Kidney capillary endothelial cell (primary cell): ENCODE results near the gene PPP2R5B.

ENCODE experiments used
- DNase-seq: peaks from one replicate; pipeline ENCODE4 v3.0.0-alpha.2; 2018; ENCODE audit warnings: low spot score

PPP2R5B gene

DNA sequence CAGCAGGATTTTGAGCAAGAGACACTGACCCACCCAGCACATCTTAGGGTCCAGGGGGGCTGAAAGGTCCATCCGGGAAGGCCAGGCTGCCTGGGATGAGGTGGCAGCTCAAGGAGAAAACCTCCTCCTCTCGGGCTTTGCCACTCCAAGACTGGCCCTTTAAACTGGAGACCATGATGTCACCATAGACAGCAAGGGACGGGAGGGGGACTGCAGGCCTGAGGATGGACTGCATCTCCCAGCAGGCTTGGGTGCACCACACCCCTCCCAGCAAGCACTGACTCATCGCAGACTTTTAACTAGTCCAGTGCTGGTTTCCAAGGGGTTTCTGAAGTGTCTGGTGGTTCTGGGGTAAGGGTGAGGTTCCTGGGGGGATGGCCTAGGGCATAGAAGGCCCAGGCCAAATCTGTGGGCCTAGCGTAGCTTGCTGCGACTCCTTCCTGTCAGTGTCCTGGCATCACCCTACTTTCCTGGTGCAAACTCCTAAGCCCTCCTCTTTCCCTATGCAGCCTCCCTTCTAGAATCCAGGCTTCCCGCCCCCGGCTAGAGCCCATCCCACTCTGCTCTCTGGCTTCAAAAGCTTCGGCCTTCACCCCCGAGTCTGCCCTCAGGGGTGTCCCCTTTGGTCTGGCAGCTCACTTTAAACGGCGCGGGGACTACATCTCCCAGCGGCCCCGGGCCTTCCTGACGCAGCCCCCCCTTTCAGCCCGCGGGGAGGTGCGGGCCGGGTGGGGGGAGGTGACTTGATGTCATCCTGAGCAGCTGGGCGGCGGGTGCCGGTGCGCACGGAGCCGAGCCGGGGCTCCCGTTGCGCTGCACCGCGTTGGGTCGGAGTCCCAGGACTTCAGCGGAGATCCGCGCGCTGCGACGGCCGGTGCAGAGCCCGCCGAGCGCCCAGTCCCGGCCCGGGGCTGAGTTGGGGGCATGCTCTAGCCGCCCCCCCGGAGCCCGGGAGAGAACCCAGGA, at the start of gene PPP2R5B:
TSS of gene PPP2R5B (plus strand) at position 746 of the 966 bp plus-strand sequence. CDS start 1,046 bp downstream, outside the sequence.
- peak; percentile 92 for DNase-seq

DNA sequence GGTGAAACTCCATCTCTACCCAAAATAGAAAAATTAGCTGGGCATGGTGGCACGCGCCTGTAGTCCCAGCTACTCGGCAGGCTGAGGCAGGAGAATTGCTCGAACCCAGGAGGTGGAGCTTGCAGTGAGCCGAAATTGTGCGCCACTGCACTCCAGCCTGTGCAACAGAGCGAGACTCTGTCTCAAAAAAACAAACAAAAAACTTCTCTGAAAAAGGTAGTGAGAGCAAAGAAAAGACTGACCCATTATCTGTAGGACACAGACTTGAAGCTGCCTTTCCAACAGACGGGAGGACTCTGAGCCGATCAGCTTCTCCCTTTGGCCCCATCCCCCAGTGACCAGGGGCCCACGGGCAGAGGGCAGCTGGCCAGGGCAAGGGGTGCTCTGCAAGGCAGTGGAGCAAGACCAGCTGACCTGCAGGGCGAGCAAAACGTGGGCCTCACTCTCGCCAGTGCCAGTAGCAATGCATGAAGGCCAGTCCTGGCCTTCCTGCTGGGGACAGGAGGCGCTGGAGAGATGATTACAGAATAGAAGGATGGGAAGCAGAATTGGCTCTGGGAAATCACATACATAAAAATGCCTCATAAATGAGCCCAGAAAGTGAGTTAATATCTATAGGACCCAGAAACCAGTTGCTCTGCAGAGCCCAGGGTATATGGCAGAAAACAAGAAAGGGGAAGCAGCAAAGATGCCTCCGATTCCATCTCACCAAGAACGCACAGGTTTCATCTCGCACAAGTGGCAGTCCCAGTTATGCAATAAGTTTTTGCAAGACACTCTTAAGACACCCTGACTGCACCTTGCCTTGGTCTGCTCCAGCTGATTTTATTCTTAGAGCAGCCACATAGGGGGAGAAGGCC, 48.9 kb upstream of the PPP2R5B start:
- DNase-seq, result no peak

DNA sequence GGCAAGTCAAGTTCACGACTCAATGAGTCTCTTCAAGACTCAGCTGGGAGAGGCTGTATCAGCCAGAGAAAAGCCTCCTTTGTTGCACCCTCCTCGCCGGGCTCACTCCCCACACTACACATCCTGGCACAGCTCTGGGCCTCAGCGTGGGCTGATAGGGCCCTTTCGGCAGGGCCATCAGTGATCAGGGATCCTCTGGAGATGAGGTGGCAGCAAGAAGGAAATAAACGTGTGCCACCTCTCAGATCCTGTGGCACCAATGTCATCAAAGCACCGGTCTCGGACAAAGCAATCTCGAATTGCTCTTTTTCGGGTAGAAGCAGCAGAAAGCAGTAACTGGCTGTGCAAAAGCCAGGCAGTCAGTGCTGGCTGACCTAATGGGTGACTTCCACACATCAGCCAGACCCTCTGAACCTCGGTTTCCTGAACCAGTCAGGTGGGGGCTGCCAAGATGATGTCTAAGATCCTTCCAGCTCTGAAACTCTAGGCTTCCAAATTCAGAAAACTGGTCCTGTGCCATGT, 48.2 kb upstream of the PPP2R5B start:
- no peak for DNase-seq

DNA sequence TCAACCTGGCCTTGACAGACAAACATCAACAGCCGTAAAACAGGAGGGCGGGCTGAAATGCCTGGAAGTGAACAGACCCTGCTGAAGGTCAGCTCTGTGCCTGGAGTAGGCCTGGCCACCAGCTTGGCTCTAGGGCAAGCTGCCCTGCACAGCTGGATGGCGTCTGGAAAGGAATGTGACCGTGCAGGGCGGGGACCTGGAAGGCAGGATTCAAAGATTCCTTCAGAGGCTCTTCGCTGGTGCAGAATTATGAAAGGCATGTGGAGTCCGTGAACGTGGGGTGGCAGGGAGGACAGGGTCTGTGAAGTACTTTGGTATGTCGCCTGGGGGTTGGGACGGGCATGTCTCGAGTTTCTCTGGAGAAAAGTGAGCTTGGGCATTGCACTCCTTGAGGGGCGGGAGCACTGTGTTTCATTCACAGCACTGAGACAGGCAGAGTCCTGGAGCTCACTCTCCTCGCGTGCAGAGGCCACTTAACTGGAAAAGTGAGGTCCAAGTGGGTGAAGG, 47.6 kb upstream of the PPP2R5B start:
- DNase-seq, result no peak

DNA sequence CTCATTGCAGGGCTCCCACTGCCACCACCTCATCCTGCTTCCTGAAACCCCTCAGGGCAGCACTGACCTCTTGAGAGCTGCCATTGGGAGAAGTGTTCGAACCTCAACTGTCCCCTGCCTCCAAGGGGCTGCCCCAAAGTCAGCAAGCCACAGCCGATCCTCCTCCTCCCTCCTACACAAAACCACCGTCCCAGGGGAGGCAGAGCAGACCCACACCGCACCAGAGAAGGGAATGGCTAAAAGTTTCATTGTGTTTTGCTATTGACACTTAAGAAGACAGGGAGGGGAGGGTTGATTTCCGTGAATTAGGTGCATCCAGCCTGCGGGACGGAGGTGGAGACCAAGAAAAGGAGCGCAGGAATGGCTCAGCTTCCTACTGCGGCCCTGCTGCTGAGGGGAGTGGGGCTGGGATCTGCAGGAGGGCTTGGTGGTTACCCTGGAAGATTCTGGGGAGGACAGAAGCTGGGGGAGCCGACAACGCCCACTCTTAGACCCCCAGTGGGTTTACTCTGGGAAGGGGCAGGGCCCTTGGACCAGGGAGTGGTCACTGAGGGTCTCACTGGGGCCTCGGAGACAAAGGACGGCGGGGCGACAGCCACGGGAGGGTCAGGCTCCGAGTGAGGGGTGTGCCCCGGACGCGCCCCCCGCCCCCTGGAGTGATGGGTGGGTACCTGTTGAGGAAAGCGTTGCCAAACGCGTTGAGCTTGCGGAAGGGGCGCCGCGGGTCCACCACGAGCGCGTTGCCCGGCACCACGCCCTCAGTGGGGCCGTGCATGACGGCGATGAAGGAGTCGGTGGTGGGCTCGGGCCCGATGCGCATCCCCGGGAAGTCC, 46.9 kb upstream of the PPP2R5B start:
- DNase-seq, result no peak

DNA sequence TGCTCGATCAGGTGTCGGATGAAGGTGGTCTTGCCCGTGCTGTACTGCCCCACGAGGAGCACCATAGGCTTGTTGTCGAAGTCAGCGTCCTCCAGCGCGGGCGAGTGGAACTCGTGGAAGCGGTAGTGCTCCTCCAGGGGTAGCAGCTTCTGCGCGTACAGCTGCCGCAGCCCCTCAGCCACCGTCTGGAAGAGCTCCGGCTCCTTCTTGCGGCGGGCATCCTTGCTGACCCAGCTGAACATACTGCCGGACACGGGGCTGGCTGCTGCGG, 46.3 kb upstream of the PPP2R5B start:
- no peak for DNase-seq

DNA sequence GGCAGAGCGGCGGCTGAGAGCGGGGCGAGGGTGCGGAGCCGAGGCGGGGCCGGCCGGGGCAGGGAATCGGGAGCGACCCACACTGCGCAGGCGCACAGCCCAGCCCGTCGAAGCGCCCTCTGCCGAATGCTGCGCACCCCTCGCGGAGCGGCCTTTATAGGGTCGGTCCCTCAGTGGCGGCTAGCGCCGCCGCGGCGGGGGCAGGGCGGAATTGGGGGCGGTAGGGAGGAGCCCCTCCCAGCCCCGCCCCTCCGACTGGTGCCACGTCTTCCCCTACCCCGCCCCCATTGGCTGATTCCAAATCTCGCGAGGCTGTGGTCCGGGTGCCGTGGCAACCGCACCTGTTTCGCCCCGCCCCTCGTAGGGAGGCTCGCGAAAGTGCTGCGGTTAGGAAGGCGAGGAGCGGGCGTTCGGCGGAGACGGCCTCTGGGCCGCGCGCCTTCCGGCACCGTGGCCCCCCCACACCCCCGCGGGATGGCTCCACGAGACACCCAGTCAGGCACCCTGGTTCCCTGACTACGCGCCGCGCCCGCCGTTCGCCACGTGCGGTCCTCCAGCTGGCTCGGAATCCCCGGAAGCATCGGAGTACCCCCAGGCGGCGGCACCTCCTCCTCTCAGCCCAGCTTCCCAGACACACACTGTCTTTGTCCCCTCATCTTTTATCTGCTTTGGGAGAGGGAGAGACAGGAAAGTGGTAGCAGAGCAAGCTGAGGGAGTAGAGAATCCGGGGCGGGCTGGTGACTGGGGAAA, 45.8 kb upstream of the PPP2R5B start, which contains the start of gene EHD1:
TSS of gene EHD1 (minus strand) at position 128 of the 750 bp plus-strand sequence. CDS start 157 bp downstream, outside the sequence.
- peak; percentile 98 for DNase-seq

DNA sequence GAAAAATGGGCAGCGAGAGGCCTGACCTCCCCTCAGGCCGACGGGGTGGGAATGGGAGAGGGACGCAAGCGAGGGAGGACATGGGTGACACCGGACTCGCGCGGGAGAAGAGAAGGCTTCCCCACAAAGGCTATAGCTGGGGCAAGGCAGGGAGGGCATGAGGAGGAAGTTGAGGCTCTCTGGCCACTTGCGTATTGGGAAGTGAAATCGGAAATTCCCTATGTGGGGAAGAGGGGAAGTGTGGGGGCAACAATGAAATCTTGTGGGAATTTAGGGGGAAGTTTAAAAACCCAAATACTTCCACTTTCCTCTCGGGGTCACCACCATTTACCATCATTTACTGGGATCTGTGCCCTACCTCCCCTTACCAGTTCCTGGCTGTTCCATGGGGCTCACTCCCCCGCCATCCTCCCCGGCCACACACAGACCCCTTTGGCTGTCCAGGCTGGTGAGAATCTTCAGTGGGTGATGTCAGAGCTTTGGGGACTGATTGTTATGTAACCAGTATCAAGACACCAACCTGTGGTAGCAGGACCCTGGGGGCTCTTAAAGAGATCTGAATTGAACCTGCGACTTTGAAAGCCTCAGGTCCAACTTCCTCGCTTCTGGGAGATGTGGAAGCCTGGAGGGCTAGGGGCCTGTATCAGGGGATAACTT, 45.1 kb upstream of the PPP2R5B start:
- no peak for DNase-seq

DNA sequence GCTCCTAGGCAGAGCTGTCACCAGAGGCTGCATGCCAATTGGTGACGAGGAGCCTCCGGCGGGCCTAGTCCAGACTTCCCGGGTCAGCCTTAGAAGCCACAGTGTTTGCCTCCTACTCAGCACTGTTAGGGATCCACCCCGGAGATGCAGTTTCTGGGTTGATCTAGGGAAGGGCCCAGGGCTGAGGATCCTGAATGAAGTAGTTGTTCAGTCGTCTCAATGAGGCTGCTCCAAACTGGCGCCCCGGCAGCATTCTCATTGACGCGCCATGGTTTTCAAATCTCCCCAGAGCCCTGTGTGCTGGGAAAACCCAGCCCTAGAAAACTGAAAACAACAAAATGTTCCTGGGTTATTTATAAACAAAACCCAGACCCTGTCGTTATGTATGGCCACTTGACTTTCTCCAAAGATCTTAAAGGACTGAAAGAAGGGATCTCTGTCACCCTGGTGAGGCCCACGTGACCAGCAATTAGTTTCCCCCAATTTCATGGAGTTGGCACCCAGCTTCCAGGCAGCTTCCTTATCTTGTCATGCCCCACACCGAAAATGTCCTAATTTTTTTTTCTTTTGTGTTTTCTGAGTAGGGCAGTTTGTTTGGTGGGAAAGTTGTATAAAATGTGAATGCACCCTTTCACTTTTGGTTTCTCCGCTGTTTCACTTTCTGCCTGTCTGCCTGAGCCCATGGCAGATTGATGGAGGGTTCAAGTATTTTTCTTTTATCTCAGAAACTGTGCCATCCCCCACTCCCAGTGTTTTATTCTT, 44.1 kb upstream of the PPP2R5B start:
- DNase-seq, result no peak

DNA sequence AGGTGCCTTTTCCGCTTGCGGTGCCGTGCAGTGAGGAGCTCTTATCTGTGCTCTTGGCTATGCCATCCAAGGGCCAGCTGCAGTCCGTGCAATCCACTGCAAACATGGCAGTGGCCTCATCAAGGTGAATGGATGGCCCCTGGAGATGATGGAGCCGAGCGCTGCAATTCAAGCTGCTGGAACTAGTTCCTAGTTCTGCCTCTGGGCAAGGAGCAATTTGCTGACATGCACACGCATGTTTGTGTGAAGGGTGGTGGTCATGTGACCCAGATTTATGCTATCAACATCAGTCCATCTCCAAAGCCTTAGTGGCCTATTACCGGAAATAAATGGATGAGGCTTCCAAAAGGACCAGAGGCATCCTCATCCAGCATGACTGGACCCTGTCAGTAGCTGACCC, 43.0 kb upstream of the PPP2R5B start:
- DNase-seq, result no peak

DNA sequence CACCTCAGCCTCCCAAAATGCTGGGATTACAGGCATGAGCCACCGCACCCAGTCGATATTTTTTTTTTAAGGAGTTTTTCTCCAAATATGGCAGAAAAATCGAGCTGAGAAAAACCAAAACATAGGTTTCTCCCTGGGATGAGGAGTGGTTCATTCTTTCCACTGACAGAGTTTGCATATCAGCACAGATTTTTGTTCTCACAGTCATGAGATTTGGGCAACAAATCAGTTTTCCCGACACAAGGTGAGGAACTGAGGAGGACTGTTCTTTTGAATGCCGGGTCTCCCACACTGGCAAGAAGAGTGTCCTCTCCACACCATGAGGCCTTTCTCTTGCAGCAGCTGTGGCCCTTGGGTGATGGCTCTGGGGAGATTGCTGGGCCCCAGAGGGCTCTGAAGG, 42.2 kb upstream of the PPP2R5B start:
- DNase-seq, result no peak

DNA sequence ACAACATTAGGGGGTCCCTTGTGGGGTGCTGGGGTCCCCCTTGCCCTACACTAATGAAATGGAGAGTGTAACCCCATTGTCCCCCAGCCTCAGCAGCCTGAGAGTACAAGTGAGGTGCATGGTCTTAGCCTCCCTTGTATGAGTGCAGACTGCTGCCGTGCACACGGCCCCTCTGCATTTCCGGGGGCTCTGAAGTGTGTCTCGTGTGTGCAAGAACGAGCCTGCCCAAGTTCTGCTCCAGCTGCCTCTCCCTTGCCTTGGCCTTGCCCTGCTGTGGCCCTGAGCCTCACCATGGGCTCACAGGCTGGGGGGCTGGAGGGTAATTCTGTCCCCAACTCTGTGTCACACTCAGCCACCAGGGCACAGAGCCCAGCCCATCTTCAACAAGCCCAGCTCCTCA, 40.9 kb upstream of the PPP2R5B start:
- DNase-seq, result no peak

DNA sequence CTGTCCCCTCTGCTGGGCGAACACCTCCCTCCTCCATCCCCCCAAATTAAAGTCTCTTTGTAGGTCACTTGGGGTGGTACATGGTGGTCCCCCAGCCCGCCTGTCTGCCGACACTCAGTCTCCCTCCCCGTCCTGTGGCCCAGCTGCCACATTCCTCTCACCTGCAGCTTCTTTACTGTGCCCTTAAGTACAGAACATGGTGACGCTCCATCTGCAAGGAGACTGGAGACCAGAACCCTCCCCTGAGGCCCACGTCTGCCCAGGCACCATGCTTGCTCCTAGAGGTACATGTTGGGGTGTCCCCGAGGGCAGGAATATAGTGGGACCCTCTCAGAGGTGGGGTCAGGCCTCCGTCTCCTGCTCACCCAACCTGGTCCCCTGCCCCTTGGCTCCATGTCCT, 40.5 kb upstream of the PPP2R5B start:
- DNase-seq, result no peak

DNA sequence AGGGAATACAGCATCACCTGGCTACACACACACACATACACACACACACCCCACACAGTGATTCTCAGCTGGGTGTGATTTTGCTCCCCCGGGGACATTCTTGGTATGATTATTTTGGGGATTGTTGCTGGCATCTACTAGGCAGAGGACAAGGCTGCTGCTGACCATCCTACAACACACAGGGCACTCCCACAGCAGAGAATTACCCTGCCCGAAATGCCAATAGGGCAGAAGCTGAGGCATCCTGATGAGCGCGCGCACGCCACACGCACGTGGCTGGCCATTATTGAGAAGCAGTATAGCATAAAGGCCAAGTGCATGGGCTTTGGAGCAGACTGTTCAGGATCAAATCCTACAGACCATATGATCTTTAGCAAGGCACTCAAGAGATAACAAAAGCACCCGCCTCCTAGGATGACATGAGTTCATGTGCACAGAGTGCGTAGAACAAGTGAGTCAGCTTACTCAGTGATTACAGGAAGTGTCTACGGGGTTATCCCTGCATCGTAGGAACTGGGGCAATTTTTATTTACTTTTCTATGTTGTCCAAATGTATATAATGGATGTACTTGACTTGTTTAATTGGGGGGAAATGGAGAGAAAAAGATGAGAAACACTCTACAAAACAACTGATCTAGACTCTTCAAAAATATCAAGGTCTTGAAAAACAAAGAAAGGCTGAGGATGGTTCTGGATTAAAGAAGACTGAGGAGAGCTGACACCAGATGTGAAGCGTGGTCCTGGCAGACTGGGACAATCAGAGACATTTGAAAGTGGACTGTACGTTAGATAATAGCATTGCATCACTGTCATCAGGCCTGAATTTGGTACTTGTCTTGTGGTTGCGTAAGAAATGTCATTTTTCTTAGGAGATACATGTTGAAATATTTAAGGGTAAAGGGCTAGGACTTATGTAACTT, 38.9 kb upstream of the PPP2R5B start:
- no peak for DNase-seq

DNA sequence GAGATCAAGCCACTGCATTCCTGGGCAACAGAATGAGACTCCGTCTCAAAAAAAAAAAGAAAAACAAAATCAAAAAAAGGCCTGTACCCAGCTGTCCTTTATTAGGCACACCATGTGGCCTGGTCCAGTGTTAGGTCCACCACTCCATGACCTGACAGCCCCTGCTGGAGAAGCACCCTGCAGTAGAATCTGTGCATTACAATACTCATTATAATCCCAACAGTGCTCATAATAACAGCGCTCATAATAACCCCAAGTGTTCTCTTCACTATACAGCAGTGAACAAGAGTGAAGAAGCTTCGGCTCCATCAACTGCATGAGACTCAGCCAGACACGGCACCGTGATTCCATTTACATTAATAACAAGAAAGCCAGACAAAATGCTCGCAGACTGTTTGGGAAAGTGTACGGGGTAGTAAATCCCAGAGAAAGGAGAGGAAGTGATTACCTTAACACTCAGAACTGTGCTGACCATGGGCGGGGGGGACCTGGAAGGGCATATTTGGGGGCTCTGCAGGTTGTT, 37.2 kb upstream of the PPP2R5B start:
- no peak for DNase-seq

DNA sequence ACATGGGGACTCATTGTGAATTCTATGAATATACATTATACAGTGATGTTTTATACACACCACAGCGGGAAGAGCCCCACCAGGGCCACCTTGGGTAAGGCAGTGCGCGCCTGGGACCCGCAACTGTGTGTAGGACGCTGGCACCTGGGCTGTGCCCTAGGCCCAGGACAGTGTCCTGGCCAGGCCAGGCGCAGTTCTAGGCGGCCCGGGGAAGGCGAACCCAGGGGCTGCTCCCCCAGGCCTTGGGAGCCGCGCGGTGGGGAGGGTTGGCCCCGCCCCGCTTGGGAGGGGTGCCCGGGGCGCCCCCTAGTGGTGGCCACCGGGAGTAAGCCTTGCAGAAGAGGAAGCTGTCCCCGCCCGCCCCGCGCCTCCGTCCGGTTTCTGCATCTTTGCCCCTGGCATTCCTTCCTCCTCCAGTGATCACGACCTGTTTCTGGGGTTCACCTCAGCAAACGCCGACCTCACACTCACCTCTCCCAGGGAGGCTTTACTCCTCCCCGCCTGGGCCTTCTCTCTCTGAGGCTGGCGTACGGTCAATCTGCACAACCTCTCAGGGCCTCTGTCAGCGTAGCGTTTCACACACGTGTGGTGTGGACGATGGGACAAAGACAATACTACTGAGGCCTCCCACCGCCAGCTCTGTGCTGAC, 36.6 kb upstream of the PPP2R5B start:
- DNase-seq, result no peak

DNA sequence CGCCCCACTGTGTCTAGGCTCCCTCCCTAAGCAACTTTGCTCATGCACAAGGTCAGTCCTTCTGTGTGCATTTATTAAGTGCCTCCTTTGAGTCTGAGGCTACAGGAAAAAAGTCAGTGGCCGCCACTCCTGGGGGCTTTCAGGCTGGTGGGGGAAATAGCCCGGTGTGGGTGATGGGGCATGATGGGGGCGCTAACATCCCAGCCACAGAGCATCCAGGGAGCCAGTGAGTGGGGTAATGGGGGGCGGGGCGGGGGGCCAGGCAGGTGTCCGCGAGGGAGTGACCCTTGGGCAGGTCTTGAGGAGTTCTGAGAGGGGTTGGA, 36.1 kb upstream of the PPP2R5B start:
- DNase-seq, result no peak
